PC-9 (cell line): ENCODE data around the gene EHBP1. TPM values are rescaled to one million over a fixed set of nuclear protein-coding genes. Genes with fewer than 3 reads are reported as not detected.

Experiments
- BruUV-seq: library from RNA; stranded (reverse); fragments of 400-500 nt; replicated peaks from 2 replicates; lab custom pipeline; 2021; lab: Mats Ljungman, UMichigan
- CTCF ChIA-PET: fragments of 300-600 bp; sonication (Branson Sonifier 250); formaldehyde crosslinking; loops from one replicate; lab custom pipeline; 2022; ENCODE audit warnings: antibody characterized with exemption; lab: Charles Lee
- POLR2A ChIA-PET: fragments of 300-600 bp; sonication (Branson Sonifier 250); formaldehyde crosslinking; loops from one replicate; lab custom pipeline; 2022; ENCODE audit warnings: antibody characterized with exemption; ENCODE audit not compliant: unreplicated experiment; lab: Charles Lee
- DNase-seq, 2 experiments: peaks; one replicate each; pipeline versions ENCODE4 v3.0.0 to v3.0.0-alpha.2; 2015 to 2022; ENCODE audit warnings: mixed read lengths in 1 of 2
- H2AFZ ChIP-seq: fragments of 200-600 bp; sonication (generic); 2 replicates; pipeline ENCODE4 v1.8.1; 2017; ENCODE audit warnings: antibody characterized with exemption
- H3F3A ChIP-seq: fragments of 200-600 bp; sonication (generic); 2 replicates; pipeline ENCODE4 v1.8.1; 2017; ENCODE audit warnings: antibody characterized with exemption, mild to moderate bottlenecking, low read depth; ENCODE audit not compliant: insufficient read depth
- H3K27ac ChIP-seq: fragments of 200-600 bp; sonication (generic); 2 replicates; pipeline ENCODE4 v1.6.1; 2016; ENCODE audit warnings: mixed run types
- H3K27me3 ChIP-seq: fragments of 200-600 bp; sonication (generic); 2 replicates; pipeline ENCODE4 v1.6.1; 2016; ENCODE audit warnings: low read depth, mixed run types; ENCODE audit not compliant: insufficient read depth
- H3K36me3 ChIP-seq: fragments of 200-600 bp; sonication (generic); 2 replicates; pipeline ENCODE4 v1.6.1; 2016; ENCODE audit warnings: low read depth, mixed run types
- H3K4me1 ChIP-seq: fragments of 200-600 bp; sonication (generic); replicated peaks from 2 replicates; pipeline ENCODE4 v1.6.1; 2016; ENCODE audit warnings: mixed run types; ENCODE audit not compliant: insufficient read depth
- H3K4me2 ChIP-seq: fragments of 200-600 bp; sonication (generic); 2 replicates; pipeline ENCODE4 v1.6.1; 2017; ENCODE audit warnings: mixed run types
- H3K4me3 ChIP-seq: fragments of 200-600 bp; sonication (generic); 2 replicates; pipeline ENCODE4 v1.6.1; 2016; ENCODE audit warnings: mixed run types
- H3K79me2 ChIP-seq: fragments of 200-600 bp; sonication (generic); 2 replicates; pipeline ENCODE4 v1.6.1; 2017; ENCODE audit warnings: low read depth, mixed run types
- H3K9me2 ChIP-seq: fragments of 200-600 bp; sonication (generic); 2 replicates; pipeline ENCODE4 v1.8.1; 2017; ENCODE audit warnings: mild to moderate bottlenecking; ENCODE audit not compliant: insufficient read depth
- H3K9me3 ChIP-seq: fragments of 200-600 bp; sonication (generic); 2 replicates; pipeline ENCODE4 v1.8.1; 2016; ENCODE audit warnings: low read depth; ENCODE audit not compliant: insufficient read depth
- H4K20me1 ChIP-seq: fragments of 200-600 bp; sonication (generic); 2 replicates; pipeline ENCODE4 v1.8.1; 2017; ENCODE audit not compliant: insufficient read depth
- EZH2 ChIP-seq: fragments of 200-600 bp; sonication (generic); IDR thresholded peaks from 2 replicates; pipeline ENCODE4 v1.8.0; 2017; ENCODE audit warnings: antibody characterized with exemption, low read depth
- intact Hi-C: fragments of 100-400 bp; cut with micrococcal nuclease; formaldehyde crosslinking; loops from one replicate; pipeline ENCODE4 v1.10.0; 2022; ENCODE audit not compliant: unreplicated experiment
- total RNA-seq: library from RNA; stranded (reverse); gene quantifications from 2 replicates; pipeline ENCODE4 v1.2.3, GENCODE V29; 2021
- TF ChIP-seq, protein P1 (sequence below): fragments of 200-600 bp; sonication (generic); conservative IDR thresholded peaks from 2 replicates; pipeline ENCODE4 v1.6.1; 2017; ENCODE audit warnings: mixed run types, antibody characterized with exemption, mild to moderate bottlenecking, moderate library complexity

Gene EHBP1
- total RNA-seq, 1 experiment from 2014 or later, result 100 TPM

DNA sequence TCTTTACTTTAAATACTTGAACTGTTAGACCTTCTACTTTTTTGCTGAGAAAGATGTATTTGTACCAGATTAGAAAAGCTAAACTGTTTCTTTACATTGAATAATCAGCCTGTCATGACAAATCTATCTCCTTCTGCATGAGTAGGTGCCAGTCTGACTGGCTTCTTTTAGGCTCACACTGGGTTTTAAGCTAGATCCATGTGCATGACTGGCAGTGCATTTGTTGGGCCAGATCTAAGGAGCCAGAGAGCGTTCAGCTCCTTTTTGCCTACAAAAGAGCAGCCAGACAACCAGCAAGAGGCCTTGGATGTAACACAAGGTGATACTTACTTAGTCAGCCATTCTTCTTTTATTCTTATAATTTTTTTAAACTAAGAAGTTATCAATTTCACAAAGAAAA, 263.2 kb downstream of the EHBP1 start:
- no peaks in the 10 kb centered on the region for H4K20me1 ChIP-seq
- H3K4me3 ChIP-seq, result no peak overlapping the region
- H2AFZ ChIP-seq, result no peak overlapping the region
- H3K9me2 ChIP-seq, result no peaks in the 10 kb centered on the region
- H3K27me3 ChIP-seq, result no peaks in the 10 kb centered on the region
- intact Hi-C loops, result no loop called here
- no peaks in the 10 kb centered on the region for H3F3A ChIP-seq
- no peaks in the 10 kb centered on the region for H3K4me1 ChIP-seq
- no peaks in the 10 kb centered on the region for H3K79me2 ChIP-seq
- no peak for TF ChIP-seq EZH2
- TF ChIP-seq, protein P1, sequence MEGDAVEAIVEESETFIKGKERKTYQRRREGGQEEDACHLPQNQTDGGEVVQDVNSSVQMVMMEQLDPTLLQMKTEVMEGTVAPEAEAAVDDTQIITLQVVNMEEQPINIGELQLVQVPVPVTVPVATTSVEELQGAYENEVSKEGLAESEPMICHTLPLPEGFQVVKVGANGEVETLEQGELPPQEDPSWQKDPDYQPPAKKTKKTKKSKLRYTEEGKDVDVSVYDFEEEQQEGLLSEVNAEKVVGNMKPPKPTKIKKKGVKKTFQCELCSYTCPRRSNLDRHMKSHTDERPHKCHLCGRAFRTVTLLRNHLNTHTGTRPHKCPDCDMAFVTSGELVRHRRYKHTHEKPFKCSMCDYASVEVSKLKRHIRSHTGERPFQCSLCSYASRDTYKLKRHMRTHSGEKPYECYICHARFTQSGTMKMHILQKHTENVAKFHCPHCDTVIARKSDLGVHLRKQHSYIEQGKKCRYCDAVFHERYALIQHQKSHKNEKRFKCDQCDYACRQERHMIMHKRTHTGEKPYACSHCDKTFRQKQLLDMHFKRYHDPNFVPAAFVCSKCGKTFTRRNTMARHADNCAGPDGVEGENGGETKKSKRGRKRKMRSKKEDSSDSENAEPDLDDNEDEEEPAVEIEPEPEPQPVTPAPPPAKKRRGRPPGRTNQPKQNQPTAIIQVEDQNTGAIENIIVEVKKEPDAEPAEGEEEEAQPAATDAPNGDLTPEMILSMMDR, result no peak
- no peaks in the 10 kb centered on the region for H3K36me3 ChIP-seq
- POLR2A ChIA-PET, result no interaction called here
- CTCF ChIA-PET, result no interaction called here
- no peaks in the 10 kb centered on the region for H3K9me3 ChIP-seq
- no TSS peak for BruUV-seq
- no peak for DNase-seq
- H3K4me2 ChIP-seq, result no peak overlapping the region
- no peak overlapping the region for H3K27ac ChIP-seq

DNA sequence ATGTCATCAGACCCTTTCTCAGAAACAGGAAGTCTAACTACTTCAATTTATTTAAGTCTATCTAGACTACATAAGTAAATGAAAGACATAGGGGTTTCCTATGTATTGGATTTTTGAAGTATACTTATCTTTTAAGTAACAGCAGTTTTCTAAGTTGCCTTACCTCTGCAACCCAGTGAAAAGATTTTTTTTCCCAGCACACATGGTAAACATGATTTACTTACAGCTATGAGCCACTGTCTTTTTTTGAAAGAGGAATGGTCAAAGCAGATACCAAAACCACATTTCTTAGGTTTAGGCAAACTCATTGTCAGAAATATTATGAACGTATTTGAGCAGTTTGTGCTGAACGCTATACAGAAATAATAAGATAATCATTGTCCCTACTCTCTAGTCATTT, 266.4 kb downstream of the EHBP1 start:
- Histone ChIP-seq H3K27ac (no peak overlapping the region), H3K9me3 (no peaks in the 10 kb centered on the region), H2AFZ (no peak overlapping the region), H3K4me2 (no peak overlapping the region), H4K20me1 (no peaks in the 10 kb centered on the region), H3K9me2 (no peaks in the 10 kb centered on the region), H3K79me2 (no peaks in the 10 kb centered on the region), H3K4me3 (no peak overlapping the region), H3F3A (no peaks in the 10 kb centered on the region), H3K36me3 (no peaks in the 10 kb centered on the region), H3K27me3 (no peaks in the 10 kb centered on the region), H3K4me1 (no peaks in the 10 kb centered on the region)
- CTCF ChIA-PET, result no interaction called here
- intact Hi-C loops, result no loop called here
- no peak for DNase-seq
- no peak for TF ChIP-seq EZH2
- TF ChIP-seq, protein P1, result no peak
- POLR2A ChIA-PET, result no interaction called here
- no TSS peak for BruUV-seq

DNA sequence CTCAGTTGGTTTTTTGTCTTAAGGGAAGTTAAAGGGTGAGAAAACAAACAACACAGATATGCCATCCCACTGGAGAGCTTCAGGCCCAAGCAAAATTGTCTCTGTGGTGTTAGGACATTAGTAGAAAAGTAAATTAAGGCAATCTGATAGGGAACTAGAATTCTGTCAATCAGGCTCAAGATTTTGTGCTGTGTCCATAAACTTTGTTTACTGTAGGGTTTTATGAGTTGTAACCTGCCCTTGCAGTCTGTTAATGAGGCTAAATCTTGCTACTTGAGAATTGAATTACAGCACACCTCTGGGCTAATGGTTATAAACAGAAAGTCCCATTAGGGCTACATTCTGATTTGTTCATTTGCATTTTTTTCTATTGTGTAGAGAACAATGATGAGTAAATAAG, 267.1 kb downstream of the EHBP1 start:
- no peak for TF ChIP-seq EZH2
- TF ChIP-seq, protein P1, result no peak
- no peaks in the 10 kb centered on the region for H3K9me2 ChIP-seq
- no peak overlapping the region for H2AFZ ChIP-seq
- H3K27ac ChIP-seq, result no peak overlapping the region
- no peaks in the 10 kb centered on the region for H3K79me2 ChIP-seq
- ChIA-PET POLR2A (interaction anchor here (0.7 kb wide), 1 partner anchor 93 kb away, joined by 6 read pairs; no protein-coding TSS in a partner anchor), CTCF (no interaction called here)
- no peaks in the 10 kb centered on the region for H3K36me3 ChIP-seq
- no peak for DNase-seq
- no TSS peak for BruUV-seq
- no peaks in the 10 kb centered on the region for H4K20me1 ChIP-seq
- intact Hi-C loops, result no loop called here
- H3K9me3 ChIP-seq, result no peaks in the 10 kb centered on the region
- no peak overlapping the region for H3K4me2 ChIP-seq
- H3K4me3 ChIP-seq, result no peak overlapping the region
- no peaks in the 10 kb centered on the region for H3F3A ChIP-seq
- no peaks in the 10 kb centered on the region for H3K27me3 ChIP-seq
- no peaks in the 10 kb centered on the region for H3K4me1 ChIP-seq
